ENCODE measurements around the gene GLIS1.

DNA sequence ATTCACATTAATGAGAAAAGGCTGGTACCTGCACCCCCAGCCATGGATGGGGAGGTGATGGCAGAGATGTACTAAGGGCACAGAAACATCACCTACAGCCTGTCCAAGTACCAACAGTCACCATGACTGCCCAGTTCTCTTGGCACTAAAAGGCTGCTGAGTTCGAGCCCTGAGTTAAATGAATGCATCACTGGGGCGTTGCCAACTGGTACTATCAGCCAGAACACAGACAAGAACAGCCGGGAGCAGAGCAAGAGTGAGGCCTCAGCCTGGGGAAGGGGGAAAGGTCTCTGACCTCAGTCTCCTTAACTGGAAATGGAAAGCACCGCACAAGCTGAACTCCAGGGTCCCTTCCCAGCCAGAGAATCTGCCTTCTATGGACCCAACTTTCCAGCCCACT, 60.5 kb downstream of the GLIS1 start:
- TF ChIP-seq, protein P1, sequence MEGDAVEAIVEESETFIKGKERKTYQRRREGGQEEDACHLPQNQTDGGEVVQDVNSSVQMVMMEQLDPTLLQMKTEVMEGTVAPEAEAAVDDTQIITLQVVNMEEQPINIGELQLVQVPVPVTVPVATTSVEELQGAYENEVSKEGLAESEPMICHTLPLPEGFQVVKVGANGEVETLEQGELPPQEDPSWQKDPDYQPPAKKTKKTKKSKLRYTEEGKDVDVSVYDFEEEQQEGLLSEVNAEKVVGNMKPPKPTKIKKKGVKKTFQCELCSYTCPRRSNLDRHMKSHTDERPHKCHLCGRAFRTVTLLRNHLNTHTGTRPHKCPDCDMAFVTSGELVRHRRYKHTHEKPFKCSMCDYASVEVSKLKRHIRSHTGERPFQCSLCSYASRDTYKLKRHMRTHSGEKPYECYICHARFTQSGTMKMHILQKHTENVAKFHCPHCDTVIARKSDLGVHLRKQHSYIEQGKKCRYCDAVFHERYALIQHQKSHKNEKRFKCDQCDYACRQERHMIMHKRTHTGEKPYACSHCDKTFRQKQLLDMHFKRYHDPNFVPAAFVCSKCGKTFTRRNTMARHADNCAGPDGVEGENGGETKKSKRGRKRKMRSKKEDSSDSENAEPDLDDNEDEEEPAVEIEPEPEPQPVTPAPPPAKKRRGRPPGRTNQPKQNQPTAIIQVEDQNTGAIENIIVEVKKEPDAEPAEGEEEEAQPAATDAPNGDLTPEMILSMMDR (IDR thresholded peaks at IDR 0.05) = no peak
- TF ChIP-seq POLR2A (IDR thresholded peaks at IDR 0.05) (no peak), EP300 (IDR thresholded peaks at IDR 0.05) (no peak)
